NCI-H2196 treated with DMSO at 0.1 percent for 48 hours (cell line): ENCODE data around the gene STRA6.

ENCODE experiments used
- DNase-seq: peaks from one replicate; lab custom pipeline; 2025; ENCODE audit not compliant: unreplicated experiment; lab: John Stamatoyannopoulos, UW

STRA6 gene

DNA sequence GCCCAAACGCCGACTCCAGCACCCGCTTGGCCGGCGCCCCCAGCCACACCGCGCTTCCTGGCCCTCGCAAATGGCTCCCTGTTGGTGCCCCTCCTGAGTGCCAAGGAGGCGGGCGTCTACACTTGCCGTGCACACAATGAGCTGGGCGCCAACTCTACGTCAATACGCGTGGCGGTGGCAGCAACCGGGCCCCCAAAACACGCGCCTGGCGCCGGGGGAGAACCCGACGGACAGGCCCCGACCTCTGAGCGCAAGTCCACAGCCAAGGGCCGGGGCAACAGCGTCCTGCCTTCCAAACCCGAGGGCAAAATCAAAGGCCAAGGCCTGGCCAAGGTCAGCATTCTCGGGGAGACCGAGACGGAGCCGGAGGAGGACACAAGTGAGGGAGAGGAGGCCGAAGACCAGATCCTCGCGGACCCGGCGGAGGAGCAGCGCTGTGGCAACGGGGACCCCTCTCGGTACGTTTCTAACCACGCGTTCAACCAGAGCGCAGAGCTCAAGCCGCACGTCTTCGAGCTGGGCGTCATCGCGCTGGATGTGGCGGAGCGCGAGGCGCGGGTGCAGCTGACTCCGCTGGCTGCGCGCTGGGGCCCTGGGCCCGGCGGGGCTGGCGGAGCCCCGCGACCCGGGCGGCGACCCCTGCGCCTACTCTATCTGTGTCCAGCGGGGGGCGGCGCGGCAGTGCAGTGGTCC is 68.7 kb downstream of the STRA6 start:
- DNase-seq = no peak

DNA sequence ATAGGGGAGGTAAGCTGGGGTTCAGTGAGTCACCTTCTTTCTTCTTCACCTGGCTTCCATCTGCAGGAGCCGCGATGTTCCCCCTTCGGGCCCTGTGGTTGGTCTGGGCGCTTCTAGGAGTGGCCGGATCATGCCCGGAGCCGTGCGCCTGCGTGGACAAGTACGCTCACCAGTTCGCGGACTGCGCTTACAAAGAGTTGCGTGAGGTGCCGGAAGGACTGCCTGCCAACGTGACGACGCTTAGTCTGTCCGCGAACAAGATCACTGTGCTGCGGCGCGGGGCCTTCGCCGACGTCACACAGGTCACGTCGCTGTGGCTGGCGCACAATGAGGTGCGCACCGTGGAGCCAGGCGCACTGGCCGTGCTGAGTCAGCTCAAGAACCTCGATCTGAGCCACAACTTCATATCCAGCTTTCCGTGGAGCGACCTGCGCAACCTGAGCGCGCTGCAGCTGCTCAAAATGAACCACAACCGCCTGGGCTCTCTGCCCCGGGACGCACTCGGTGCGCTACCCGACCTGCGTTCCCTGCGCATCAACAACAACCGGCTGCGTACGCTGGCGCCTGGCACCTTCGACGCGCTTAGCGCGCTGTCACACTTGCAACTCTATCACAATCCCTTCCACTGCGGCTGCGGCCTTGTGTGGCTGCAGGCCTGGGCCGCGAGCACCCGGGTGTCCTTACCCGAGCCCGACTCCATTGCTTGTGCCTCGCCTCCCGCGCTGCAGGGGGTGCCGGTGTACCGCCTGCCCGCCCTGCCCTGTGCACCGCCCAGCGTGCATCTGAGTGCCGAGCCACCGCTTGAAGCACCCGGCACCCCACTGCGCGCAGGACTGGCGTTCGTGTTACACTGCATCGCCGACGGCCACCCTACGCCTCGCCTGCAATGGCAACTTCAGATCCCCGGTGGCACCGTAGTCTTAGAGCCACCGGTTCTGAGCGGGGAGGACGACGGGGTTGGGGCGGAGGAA is 69.6 kb downstream of the STRA6 start:
- DNase-seq = no peak

DNA sequence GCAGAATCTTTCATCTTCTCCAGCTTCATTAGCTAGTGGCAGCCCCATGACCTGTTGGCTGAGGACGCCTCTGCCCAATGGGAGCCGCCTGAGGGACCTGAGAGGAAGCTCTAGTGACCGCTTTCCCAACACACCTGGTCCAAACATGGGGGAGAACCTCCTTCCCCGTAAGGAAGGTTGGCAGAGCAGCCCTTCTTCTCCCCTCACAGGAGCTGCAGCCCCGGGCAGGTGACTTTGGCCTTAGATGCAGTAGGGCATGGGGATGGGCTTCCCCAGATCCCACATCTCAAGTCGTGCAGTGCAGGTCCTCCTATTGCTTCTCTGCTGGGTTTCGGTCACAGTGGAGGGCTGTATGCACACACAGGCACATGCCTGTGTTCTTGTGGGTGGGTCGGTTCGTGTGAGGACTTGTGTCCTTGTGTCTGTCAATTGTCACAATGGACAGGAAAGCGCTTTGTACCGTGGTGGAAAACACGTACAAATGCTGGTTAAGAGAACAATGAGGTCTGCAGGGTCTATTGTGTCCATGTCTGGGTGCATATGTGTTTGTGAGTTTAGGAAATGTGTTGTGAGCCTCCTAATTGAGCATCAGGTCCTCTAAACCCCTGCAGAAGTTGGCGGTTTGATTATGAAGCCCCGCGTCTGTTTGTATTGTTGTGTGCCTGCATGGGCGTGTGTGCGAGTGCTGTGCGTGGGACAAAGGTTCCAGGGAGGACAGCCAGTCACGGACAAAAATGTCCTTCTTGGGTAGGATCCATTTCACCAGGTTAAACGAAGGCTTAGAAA is 70.8 kb downstream of the STRA6 start:
- no peak for DNase-seq

DNA sequence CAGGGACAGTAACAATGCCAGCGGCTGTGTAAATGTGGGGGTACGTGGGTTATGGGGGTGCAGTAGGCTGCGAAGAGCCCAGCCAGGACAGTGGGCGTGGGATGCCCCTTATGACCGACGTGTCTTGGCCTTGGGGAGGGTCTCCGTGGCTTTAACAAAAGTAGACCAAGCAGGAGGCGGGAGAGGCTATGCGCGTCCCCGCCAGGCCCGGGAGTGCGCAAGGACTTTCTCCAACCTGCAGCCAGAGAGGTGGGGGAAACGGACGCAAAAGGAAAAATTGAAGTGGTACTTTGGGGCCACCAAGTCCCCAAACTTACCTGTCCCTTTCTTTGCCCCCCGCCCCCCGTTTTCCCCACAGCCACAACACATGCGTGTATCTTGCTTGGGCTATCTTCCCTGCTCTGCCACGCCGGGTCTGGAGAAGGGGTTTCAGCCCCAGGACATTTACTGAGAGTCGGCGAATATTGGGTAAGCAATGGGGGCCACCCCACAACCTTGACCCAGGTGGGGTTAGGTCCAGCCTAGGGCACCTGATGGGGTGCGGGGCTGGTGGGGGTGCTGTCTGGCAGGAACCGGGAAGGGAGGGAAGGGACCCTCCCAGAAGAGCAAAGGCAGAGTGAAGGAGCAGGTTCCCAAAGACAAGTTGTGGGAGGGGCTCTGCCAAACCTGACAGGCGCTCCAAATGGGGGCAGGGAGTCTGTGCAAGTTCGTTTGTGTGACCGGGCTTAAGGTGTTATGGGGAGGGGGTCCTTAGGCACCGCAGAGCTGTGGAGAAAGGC is 71.5 kb downstream of the STRA6 start:
- no peak for DNase-seq

DNA sequence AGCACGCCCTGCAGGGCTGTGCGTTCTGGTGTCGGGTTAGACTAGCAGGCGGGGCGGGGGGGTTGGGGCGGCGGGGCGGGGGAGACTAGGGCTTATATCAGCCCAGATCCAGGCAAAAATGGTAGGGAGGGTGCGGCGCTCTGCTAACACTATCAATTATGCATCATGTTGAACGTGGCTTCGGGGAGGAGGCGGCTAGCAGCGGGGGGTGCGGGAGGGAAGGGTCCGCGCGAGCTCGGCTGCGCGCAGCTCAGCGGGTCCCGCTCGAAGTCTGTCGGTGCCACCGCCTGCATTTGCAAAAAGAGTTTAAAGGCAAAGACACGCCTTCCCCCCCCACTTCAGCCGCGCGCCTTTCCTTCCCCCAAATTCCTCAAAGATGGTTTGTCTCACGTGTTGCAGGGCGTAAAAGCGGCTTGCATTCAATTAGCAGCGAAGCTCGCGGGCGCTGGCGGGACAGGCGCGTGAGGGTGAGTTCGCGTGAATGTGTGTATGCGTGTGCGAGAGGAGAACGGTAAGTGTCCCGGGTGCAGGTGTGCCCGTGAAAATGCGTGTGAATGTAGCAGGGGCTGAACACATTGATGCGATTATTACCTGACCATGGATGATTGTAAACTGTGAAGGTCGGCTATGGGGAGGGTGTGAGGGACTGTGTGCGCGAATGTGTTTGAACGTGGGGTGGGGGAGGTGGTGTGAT is 72.3 kb downstream of the STRA6 start, which contains the start of gene ISLR2:
Gene ISLR2, plus strand, starts transcription at position 432 of the 694 bp plus-strand sequence. CDS start 2,169 bp downstream, outside the sequence.
- no peak for DNase-seq

DNA sequence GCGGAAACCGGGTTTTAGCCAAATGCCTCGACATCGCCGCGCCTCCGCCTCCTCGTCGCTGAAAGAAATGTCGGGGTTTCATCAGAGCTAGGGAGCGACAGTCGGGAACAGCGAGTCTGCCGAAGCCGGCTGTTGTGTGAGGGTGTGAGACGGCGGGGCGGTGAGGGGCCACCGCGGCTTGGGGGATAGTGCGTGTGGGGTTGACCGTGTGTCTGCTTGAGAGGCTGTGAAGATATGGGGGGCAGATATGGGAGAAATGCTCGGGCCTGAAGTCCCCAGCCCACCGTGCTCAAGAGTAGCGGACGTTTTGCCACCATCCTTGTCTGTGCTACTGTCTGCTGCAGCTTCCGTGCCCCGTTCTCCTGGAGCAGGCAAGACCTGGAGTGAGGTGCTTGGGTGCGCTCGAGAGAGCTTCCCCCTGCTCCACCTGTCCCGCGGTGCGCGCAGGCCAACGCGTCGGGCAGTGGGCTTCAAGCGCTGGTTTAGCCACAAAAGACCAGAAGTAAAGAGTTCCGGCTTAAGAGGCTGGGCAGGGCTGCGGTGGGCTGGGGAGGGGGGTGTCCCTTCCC is 72.9 kb downstream of the STRA6 start:
- DNase-seq = no peak
